Kidney epithelial cell (primary cell): Measurements from ENCODE around the gene PDPN. TPM values are rescaled to one million over a fixed set of nuclear protein-coding genes. Genes with fewer than 3 reads are reported as not detected.
A peak's percentile ranks its signal among the peaks of the same experiment; 100 is the strongest.

Source experiments
- DNase-seq: peaks from one replicate; pipeline ENCODE4 v3.0.0-alpha.2; 2010; ENCODE audit warnings: low read depth
- H3K27me3 ChIP-seq: 2 replicates; pipeline ENCODE4 v1.6.0; 2011; ENCODE audit warnings: low read length; ENCODE audit not compliant: control insufficient read depth, insufficient read depth
- H3K36me3 ChIP-seq: 2 replicates; pipeline ENCODE4 v1.5.1; 2011; ENCODE audit warnings: low read length; ENCODE audit not compliant: control insufficient read depth, insufficient read depth
- H3K4me3 ChIP-seq: 2 replicates; pipeline ENCODE4 v1.5.1; 2011; ENCODE audit warnings: low read depth, mild to moderate bottlenecking, control low read depth, low read length
- total RNA-seq: library from RNA; depleted of rRNA; stranded (reverse); fragments of >200 nt; gene quantifications from 2 replicates; pipeline ENCODE4 v1.2.3, GENCODE V29; 2015
- TF ChIP-seq, protein P1 (sequence below): IDR thresholded peaks from 2 replicates; pipeline ENCODE4 v1.5.1; 2011; ENCODE audit warnings: mild to moderate bottlenecking, moderate library complexity, low read length, control low read depth, inconsistent platforms; ENCODE audit not compliant: insufficient read depth, poor library complexity, severe bottlenecking

Gene PDPN
- total RNA-seq, 1 donor from 2014 or later: 19.2 TPM

DNA sequence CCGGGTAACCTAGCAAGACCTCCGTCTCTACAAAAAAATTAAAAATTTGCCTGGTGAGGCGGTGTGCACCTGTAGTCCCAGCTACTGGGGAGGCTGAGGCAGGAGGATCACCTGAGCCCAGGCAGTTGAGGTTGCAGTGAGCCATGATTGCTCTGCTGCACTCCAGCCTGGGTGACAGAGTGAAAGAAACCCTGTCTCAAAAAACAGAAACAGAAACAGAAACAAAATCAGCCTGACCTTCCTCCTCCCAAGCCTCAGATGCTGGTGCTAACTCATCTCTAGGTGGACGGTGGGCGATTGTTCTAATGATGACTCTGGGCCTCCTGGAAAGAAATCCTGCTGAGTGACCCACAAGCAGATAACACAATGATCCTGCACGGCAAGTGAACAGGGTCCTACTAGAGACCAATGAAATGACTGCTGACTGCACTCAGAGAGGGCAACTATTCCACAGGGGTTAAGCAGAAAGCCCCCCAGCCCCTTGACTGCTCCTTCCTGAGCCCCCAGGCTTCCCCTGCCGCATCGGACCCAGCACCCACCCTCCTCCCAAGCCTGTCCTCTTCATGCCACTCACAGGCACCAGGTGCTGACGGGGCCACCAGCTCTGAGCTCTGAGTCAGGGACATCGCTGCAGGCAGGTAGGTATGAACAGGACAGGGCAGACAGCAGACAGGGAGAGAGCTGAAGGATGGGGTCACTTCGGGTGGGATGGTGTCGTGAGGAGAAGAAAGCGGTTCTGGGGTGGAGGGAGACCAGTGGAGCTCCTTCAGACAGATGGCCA is 42.0 kb upstream of the PDPN start:
- H3K27me3 ChIP-seq: no peaks in the 10 kb centered on the region
- H3K4me3 ChIP-seq: no peak overlapping the region
- DNase-seq: no peak
- TF ChIP-seq, protein P1, sequence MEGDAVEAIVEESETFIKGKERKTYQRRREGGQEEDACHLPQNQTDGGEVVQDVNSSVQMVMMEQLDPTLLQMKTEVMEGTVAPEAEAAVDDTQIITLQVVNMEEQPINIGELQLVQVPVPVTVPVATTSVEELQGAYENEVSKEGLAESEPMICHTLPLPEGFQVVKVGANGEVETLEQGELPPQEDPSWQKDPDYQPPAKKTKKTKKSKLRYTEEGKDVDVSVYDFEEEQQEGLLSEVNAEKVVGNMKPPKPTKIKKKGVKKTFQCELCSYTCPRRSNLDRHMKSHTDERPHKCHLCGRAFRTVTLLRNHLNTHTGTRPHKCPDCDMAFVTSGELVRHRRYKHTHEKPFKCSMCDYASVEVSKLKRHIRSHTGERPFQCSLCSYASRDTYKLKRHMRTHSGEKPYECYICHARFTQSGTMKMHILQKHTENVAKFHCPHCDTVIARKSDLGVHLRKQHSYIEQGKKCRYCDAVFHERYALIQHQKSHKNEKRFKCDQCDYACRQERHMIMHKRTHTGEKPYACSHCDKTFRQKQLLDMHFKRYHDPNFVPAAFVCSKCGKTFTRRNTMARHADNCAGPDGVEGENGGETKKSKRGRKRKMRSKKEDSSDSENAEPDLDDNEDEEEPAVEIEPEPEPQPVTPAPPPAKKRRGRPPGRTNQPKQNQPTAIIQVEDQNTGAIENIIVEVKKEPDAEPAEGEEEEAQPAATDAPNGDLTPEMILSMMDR: no peak
- H3K36me3 ChIP-seq: no peaks in the 10 kb centered on the region

DNA sequence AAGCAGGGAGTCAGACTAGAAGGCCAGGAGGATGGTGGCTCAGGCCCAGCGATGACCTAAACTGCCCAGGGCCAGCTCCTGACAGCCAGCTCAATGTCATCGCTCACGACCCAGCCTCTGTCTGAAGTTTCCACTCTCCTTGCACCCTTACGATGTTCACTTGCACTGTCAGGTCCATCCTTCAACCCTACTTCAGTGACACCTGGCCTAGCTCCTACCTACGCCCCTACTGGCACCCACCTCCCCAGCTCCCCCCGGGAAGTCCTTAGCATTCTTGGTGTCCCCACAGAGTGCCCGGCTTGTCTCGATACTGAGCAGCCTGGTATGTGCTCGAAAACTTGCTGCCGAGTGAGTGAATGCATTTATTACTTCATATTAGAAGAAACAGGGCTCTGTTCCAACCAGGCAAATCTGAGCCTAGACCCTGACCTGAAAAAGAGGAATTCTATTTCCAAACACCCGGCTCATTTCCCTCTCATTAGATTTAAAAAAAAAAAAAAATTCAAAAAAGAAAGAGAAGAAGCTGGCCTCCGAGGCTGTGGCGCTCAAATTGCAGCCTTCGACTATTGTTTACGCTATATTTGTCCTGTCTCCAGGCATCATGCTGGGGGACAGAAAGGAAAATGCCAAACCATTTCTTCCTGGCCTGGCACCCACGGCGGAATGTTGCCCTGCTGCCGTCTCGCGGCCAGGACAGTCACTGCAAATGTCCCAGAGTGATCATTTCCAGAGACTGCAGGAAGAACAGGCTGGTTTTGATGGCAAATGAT is 40.0 kb upstream of the PDPN start:
- no peaks in the 10 kb centered on the region for H3K27me3 ChIP-seq
- TF ChIP-seq, protein P1: peak; percentile 68
- no peak for DNase-seq
- no peak overlapping the region for H3K4me3 ChIP-seq
- no peaks in the 10 kb centered on the region for H3K36me3 ChIP-seq

DNA sequence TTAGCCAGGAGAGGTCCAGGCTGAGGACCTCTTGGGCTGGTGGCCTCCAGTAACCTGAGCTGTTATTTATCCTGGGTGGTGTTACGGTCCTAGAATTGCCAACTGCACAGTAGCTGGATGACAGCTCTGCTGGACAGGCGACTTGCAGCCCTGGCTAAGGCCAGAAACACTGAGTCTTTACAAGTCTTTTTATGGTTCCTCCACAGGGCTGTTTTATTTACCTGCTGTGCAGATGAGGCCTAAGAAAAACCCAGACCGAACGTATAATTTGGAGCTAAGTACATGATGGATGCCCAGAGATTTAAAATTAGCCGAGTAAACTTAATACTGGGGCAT is 39.4 kb upstream of the PDPN start:
- Histone ChIP-seq H3K36me3 (no peaks in the 10 kb centered on the region), H3K4me3 (no peak overlapping the region), H3K27me3 (no peaks in the 10 kb centered on the region)
- TF ChIP-seq, protein P1: no peak
- no peak for DNase-seq

DNA sequence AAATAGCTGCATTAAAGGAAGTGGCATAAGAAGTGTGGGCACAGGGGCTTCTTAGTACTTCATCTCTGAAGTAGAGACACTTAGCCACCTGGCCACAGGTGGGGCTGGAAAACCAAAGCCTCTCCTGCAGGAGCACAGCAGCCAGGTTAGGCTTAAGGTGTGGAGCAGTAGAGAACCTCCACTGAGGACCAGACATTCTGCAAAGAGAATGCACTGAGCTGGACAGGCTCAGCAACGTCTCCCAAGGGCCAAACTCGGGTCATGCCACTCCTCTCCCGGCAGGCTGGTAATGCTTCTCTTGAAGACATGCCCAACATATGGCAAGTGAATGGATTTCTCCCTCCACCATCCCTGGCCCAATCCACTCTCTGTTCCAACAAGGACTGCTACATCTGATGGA is 36.8 kb upstream of the PDPN start:
- no peaks in the 10 kb centered on the region for H3K27me3 ChIP-seq
- no peaks in the 10 kb centered on the region for H3K36me3 ChIP-seq
- H3K4me3 ChIP-seq: no peak overlapping the region
- DNase-seq: no peak
- TF ChIP-seq, protein P1: no peak

DNA sequence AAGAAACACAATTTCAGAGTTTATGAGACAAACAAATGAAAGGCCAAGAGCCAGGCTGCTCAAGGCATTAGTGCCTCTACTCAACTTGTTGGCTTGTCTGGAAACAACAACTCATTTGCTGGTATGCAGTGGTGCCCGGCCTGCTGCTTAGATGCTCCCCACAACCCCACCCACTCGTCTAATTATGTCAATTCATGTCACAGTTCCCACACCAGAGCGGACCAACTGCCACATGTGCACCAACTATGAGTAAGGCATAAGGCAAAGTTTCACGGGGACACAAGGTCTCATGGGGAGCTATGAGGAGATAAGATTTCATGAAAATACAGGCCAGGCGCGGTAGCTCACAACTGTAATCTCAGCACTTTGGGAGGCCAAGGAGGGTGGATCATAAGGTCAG is 35.4 kb upstream of the PDPN start:
- DNase-seq: no peak
- H3K36me3 ChIP-seq: no peaks in the 10 kb centered on the region
- no peaks in the 10 kb centered on the region for H3K27me3 ChIP-seq
- TF ChIP-seq, protein P1: no peak
- H3K4me3 ChIP-seq: no peak overlapping the region

DNA sequence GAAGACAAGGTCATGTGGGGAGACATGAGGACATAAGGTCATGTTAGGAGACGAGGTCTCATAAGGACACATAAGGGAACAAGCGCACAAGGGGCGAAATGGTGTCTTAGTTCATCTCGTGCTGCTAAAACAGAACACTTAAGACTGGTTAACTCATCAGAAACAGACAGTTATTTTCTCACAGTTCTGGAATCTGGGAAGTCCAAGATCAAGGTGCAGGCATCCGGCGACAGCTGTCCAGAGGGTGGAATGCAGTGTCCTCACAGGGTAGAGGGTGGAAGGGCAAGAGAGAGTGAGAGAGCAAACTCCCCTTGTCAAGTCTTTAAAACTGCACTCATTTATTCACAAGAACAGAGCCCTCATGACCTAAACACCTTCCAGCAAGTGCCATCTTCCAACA is 34.6 kb upstream of the PDPN start:
- Histone ChIP-seq H3K27me3 (no peaks in the 10 kb centered on the region), H3K4me3 (no peak overlapping the region), H3K36me3 (no peaks in the 10 kb centered on the region)
- TF ChIP-seq, protein P1: no peak
- no peak for DNase-seq
